DMS79 (cell line): Measurements from ENCODE around the gene TRMT44.

Experiments
- DNase-seq: peaks from one replicate; lab custom pipeline; 2025; lab: John Stamatoyannopoulos, UW

The TRMT44 gene

DNA sequence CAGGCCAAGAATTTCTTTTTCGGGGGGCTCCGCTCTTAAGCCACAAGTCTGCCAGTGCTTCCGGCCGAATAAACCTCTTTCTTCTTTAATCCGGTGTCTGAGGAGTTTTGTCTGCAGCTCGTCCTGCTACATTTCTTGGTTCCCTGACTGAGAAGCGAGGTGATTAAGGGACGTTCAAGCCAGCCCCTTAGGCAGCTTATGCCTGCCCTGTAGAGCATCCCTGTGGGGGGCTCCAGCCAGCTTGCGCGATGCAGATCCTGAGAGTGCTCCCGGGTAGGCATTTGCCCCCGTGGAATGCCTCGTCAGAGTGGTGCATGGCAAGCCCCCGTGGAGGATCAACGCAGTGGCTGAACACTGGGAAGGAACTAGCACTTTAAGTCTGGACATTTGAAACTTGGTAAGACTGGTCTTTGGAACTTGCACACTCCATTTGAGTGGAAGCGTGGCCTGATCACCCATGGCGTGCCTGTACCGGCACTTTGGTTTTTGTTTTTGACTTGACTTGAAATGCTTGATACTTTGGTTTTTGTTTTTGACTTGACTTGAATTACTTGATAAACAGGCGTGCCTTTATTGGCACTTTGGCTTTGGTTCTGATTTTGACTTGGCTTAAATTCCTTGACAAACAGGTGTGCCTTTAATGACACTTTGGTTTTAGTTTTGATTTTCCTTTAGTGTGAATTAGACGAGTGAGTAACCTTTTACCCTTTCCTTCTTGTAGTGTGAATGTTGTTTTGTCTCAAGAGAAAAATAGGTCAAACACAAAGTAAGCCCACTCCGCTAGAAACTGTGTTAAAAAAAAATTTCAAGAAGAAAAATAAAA is 6.1 kb upstream of the TRMT44 start:
- no peak for DNase-seq

DNA sequence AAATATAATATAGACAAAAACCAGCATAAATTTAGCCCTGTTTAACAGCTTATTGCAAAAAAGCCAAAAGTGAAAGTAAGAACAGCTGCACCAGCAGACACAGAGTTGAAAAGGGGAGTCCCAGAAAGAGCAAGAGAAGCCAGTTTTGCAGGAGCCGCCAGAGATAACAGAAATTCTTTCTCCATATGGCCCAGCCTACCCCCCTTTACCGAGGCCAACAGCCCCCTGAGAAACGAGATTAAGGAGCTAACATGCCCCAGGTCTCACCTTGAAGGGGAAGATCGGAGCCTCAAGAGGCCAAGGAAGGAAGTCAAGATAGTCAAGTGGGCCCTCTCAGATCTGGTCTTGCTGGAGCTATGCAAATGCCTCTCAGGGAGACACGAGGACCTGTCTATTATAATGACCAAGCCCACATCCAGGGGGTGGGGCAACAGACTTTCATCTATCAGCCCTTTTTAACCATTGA is 4.9 kb upstream of the TRMT44 start:
- peak; percentile 33 for DNase-seq

DNA sequence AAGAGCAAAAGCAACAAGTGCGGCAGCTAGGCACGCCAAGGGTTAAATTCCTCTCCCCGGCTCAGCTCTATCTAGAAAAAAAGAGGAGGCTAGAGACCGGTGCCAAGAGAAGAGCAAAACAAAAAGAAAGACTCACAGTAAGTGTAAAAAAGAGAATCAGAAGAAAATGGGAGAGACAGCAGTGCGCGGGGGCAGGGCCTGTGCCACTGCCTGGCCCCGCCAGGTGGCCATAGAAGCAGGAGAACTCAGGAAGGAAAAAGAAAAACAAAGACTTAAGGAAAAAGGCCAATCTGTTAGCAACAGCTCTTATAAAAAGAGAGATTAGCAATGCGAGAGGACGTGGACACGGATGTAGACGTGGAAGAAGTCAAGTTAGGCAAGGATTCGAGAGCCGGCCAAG is 3.3 kb upstream of the TRMT44 start:
- no peak for DNase-seq

GRCh38 chr4:8438743-8439142 is 1.8 kb upstream of the TRMT44 start:
- peak; percentile 45 for DNase-seq

DNA sequence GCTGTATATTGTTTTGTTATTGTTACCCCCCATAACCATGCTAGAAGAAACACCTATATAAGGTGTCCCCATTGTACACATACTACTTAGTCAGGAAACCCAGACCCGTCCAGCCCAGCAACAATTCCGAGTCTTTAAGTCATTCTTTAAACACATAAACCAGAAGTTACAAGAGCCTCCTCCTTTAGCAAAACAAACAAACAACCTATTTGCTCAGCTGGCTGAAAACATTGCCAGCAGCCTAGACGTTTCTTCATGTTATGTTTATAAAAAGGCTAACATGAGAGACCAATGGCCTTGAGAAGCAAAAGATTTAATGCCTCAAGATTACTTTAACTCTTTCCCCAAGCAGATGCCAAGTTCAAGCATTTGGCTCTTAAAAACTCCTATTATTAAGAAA is 1.4 kb upstream of the TRMT44 start:
- peak; percentile 45 for DNase-seq

- no peak for DNase-seq
Observed at GRCh38 chr4:8439914-8440491, 574 bp upstream of the TRMT44 start.

DNA sequence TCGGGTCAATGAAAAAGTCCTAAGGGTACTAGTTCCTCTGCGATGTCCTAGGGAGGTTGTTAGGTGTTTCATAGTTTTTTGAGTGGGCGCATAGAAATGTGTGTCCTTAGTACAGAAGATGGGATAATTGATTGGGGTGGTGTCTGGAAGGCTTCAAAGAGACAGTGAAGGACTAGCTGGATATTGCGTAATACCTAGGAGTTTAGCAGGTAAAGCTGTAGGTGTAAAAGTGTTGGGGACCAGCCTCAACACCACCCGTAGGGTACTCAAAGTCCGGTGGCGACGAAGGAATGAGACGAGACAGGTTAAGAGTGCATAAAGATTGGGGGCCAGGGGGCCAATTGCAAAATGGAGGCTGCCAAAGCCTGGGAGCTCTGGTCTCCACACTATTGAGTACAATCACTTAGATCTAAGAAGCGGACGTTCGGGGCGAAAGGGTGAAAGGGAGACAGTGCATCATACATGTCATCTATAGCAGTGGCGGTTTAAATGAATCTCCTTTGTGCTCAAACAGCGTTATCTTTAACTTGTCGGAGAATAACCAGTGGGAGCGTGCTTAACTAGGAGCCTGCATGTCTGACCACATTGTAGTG is 1.0 kb downstream of the TRMT44 start:
- DNase-seq: no peak

DNA sequence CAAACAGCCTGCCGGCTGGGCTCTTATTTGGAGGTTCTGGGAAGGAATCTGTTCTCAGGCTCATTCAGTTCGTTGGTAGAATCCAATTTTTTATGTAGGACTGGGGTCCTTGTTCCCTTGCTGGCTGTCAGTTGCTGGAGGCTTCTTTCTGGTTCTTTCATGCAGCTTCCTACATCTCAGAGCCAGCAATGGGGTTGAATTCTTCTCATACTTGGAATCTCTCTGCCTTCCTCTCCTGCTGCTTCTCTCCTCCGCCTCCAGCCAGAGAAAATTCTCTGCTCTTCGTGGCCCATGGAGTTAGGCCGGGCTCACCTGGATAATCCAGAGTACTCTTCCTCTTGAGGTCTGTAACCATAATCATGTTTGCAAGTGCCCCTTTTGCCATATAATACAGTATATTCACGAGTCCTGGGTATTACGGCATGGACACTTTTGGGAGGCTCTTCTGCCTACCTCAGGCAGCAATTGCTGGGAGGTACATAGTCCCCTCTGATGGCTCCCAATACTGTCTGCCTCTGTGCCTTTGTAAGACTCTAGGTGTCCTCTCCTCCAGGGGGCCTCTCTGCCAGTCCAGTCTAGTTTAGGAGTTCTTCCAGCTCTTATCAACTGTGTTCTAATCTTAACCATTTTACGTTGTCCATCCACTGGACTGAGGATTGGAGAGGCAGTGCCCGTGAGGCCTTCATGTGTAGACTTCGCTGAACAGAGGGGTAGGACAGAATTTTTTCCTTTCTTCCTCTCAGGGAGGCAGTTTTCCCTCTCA is 2.2 kb downstream of the TRMT44 start:
- no peak for DNase-seq

- DNase-seq: no peak
Observed at GRCh38 chr4:8443801-8444200, 3.2 kb downstream of the TRMT44 start.

- no peak for DNase-seq
Observed at GRCh38 chr4:8446122-8446521, 5.5 kb downstream of the TRMT44 start.

GRCh38 chr4:8451440-8452182 is 11.0 kb downstream of the TRMT44 start:
- no peak for DNase-seq

GRCh38 chr4:8453957-8454356 is 13.4 kb downstream of the TRMT44 start:
- no peak for DNase-seq

DNA sequence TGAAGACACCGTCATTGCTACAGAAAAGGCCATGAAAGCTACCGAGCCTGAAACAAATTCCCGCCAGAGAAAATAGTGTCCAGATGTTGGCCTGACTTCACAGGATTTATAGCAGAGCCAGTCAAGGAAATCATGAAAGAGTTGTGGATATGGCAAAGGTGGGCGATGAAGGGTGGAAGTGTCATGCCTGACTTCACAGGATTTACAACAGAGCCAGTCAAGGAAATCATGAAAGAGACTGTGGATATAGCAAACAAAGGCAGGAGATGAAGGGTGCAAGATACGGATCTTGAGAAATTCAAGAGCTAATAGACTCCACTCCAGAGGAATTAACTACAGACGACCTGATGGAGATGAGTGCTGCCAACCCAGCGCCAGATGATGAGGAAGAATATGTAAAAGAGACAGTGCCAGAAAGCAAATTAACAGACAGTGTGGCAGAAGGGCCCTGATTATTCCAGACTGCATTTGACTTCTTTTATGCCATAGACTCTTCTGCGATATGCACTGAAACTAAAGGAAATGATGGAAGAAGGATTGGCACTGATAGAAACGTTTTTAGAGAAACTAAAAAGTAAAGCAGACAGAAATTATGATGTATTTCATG is 17.2 kb downstream of the TRMT44 start:
- DNase-seq: peak; percentile 67

DNA sequence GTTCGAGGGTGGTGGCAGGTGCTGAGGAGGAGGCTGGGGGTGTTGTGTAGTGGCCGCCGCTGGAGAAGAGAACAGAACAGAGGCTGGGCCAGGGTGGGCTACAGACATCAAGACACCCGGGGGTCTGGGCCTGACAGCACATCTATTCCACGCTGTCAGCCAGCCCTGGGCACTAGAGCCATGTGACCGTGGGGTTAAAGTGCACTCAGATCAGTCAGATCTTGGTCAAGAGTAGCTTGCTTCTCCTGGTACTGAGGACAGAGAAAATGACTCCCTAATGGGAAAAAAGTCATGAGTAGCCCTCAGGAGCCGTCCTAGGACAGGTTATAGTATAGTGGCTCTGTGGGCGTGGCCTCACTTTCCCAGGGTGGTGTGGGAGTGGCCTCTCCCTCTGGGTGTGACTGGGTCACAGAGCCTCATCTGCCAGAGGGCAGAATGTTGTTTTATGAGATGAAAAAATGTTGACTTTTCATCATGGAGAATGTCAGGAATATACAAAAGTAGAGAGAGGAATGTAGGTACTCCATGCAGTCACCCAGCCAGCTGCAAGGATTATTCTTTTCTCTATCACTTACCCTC is 19.4 kb downstream of the TRMT44 start:
- DNase-seq: no peak

GRCh38 chr4:8461086-8461485 is 20.5 kb downstream of the TRMT44 start:
- no peak for DNase-seq

DNA sequence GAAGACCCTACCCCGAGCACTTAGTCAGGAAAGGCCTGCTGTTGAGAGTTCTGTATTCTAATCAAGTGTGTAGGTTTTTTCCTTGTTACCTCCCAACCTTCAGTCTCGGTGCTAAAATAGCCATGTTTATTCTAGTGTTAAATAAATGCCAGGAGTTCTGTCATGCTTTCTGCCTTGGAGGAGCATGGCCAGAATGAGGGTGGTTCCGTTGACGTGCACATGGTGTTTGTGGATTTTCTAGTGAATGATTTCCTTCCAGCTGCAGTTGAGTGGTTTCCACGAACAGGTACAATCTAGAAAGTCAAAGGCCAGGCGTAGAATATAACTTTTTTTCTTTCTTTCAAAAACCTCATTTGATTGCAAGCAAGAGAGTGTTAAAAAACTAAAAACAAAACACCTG is 21.0 kb downstream of the TRMT44 start:
- no peak for DNase-seq

DNA sequence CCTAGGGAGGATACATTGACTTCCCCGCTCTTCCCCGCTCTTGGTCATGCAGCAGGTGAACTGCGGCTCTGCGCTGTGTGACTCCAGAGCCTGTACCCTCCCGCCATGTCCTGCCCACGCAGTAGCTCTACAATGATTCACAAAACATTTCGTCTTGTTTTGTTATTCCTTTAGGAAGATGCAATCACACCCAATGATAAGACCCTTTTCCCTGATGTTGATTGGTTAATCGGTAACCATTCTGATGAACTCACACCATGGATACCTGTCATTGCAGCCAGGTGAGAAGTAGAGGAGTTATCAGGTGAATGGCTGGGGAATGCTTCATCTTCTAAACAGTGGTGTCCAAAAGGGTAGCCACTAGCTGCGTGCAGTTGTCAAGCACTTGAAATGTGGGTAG is 23.2 kb downstream of the TRMT44 start:
- no peak for DNase-seq

- no peak for DNase-seq
Observed at GRCh38 chr4:8464381-8464780, 23.8 kb downstream of the TRMT44 start.

DNA sequence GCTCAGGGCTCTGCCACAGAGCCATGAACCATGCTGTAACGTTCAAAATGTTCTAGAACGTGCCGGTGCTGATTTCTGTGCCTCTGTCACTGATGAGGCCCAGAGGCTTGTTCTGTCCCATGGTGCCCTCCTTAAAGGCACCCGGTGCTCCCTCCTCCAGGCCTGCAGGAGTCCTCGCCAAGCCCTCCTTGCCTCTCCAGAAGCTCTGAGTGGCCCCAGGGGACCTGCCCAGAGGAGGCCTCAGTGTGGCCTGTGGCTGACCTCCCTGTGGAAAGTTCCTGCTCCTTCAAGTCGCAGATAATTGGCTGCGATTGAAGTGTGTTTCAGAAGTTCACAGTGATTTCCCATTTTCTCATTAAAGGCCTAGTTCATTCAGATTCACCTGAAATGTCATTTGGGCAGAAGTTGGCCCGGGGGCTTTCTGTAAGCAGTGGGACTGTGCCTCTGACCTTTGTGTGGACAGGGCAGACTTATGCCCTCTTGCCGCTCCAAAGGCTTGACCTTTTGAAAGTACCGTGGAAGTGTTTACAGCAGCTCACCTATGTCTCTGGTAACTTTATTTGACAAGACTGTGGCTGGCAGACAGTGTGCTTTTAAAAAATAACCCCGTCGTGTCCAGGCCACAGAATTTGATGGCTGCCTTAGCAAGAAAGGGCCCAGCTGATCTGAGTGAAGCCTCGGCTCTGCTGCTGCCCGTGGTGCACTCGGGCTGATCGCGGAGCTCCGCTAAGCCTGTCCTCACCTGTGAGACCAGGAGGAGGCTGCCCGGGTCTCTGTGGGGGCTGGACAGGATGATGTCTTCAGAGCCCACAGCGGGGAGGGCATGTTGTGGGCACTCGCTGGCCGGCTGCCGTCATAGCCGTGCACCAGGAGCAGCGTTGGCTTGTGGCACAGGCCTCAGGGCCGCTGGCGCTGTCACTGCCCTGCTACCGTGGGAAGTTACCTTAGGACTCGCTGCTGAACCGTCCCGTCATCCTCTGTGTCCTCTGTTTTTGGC is 25.3 kb downstream of the TRMT44 start:
- DNase-seq: no peak

DNA sequence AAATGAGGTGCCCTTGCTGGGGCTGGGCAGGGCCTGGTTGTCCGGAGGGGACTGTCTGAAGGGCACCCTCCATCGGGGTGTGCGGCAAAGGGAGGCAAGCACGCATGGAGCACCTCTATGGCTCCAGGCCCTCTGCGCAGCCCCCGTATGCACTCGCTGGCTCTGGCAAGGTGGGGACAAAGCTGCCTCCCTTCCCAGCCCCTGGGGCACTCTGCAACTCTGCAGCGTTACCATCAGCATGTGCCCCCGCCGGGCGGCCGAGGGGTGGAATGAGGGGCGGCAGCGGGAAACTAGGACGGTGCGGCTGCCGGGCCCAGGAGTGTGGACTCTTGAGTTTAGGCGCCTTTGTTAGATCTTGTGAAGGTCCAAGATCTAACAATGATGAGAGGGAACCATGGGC is 26.4 kb downstream of the TRMT44 start:
- DNase-seq: no peak
